ENCODE measurements around the gene SH3RF1. TPM values are rescaled to one million over a fixed set of nuclear protein-coding genes. Genes with fewer than 3 reads are reported as not detected.

Gene SH3RF1
- total and polyA plus RNA-seq, 10 of the 15 experiments (the other 5 are each of a cell fraction or from before 2014, with no cell fraction given): 4.5 to 22.5 (median 10.4) TPM

- peaks cover 63% of the 10 kb centered on the region for H3K79me2 ChIP-seq (ENCODE audit: control insufficient read depth, insufficient read depth, low read length)
- H3K27ac ChIP-seq (ENCODE audit: control insufficient read depth, insufficient read depth): no peak overlapping the region
- H3K27me3 ChIP-seq (replicated peaks in 1 of 2; ENCODE audit: control insufficient read depth in 2 of 2, insufficient read depth in 2 of 2, low read length in 1 of 2): no peaks in the 10 kb centered on the region
- 72% methylated on average over 2 of the region's 2 CpGs for WGBS (ENCODE audit: insufficient coverage, insufficient replicate concordance, low lambda C conversion rate, missing lambda C conversion rate)
- H3K4me3 ChIP-seq: no peak overlapping the region
- H4K20me1 ChIP-seq (ENCODE audit: control insufficient read depth, insufficient read depth): no peaks in the 10 kb centered on the region; the same call in 1 of the 2 replicates
- H3K9ac ChIP-seq (ENCODE audit: control insufficient read depth, insufficient read depth, low read length): no peak overlapping the region
- peaks cover 2% of the 10 kb centered on the region; the same call in 1 of the 3 replicates for H3K9me3 ChIP-seq (replicated peaks; ENCODE audit: control insufficient read depth, insufficient read depth, low read length)
- H3K4me1 ChIP-seq (ENCODE audit: control insufficient read depth, insufficient read depth, low read length): no peaks in the 10 kb centered on the region; the same call in 1 of the 2 replicates
- in situ Hi-C loops (cut with MboI): no loop called here
- SMC1A ChIA-PET (ENCODE audit: uncharacterized antibody, unreplicated experiment): interaction anchor here (0.7 to 10.8 kb wide), 16 partner anchors 10 to 239 kb away, joined by 3 to 102 read pairs (median 4); partner anchors contain the start of gene SH3RF1
- peaks cover 0 to 4% of the 10 kb centered on the region in 2 experiments; a peak in 2 of 4 replicates for H3K36me3 ChIP-seq (ENCODE audit: control insufficient read depth in 2 of 2, insufficient read depth in 2 of 2, low read length in 1 of 2)
- intact Hi-C loops (cut with micrococcal nuclease; ENCODE audit: unreplicated experiment): no loop called here
- RAD21 ChIA-PET (ENCODE audit: unreplicated experiment): interaction anchor here (1.7 to 2.1 kb wide), 2 partner anchors 11 to 19 kb away, joined by 5 to 13 read pairs; no protein-coding TSS in a partner anchor
- no TSS peak for BruUV-seq (replicated peaks)
- no peak overlapping the region for H2AFZ ChIP-seq (ENCODE audit: control insufficient read depth, low read depth, low read length)
- FAIRE-seq: no peak
- CTCF ChIA-PET: interaction anchor here (0.6 to 3.8 kb wide), 7 partner anchors 12 to 236 kb away, joined by 3 to 13 read pairs (median 4); partner anchors contain the start of gene SH3RF1
- POLR2A ChIA-PET: interaction anchor here (0.6 to 1.5 kb wide), 3 partner anchors 11 to 31 kb away, joined by 3 to 5 read pairs (median 3); no protein-coding TSS in a partner anchor
- no peak overlapping the region for H3K4me2 ChIP-seq (ENCODE audit: control insufficient read depth, insufficient read depth)
- DNase-seq (ENCODE audit: low read depth, low spot score): no peak
- no peak; the same call in 2 of the 3 replicates for ATAC-seq
- no peak for TF ChIP-seq POLR2AphosphoS2 (IDR thresholded peaks at IDR 0.05; ENCODE audit: low read depth, low read length)
- no peak for TF ChIP-seq SUPT20H (IDR thresholded peaks at IDR 0.05; ENCODE audit: borderline replicate concordance, control insufficient read depth, low read depth, low read length)
- no peak for TF ChIP-seq CBX3 (IDR thresholded peaks at IDR 0.05; ENCODE audit: borderline replicate concordance, low read depth)
- TF ChIP-seq ZNF384 (IDR thresholded peaks at IDR 0.05; ENCODE audit: borderline replicate concordance, low read depth, low read length): no peak
- TF ChIP-seq ETV6 (conservative IDR thresholded peaks at IDR 0.05 in 1 of 2, IDR thresholded peaks at IDR 0.05 in 1 of 2; ENCODE audit: borderline replicate concordance in 1 of 2, low read depth in 1 of 2): no peak
- no peak for TF ChIP-seq CEBPZ (IDR thresholded peaks at IDR 0.05; ENCODE audit: low read depth, low read length)
- TF ChIP-seq REST (IDR thresholded peaks at IDR 0.05; ENCODE audit: low read depth, low read length): no peak
- no peak for TF ChIP-seq CTCF (IDR thresholded peaks at IDR 0.05 in 2 of 3, conservative IDR thresholded peaks at IDR 0.05 in 1 of 3; ENCODE audit: control insufficient read depth in 2 of 3, extremely low read depth in 1 of 3, insufficient read depth in 1 of 3, low read depth in 3 of 3, low read length in 3 of 3)
- TF ChIP-seq NFIC (IDR thresholded peaks at IDR 0.05; ENCODE audit: low read depth, low read length): no peak
- no peak for TF ChIP-seq ZNF274 (IDR thresholded peaks at IDR 0.05; ENCODE audit: insufficient read depth, insufficient read length)
- no peak for TF ChIP-seq ZNF24 (IDR thresholded peaks at IDR 0.05)
- no peak for TF ChIP-seq MEF2B (IDR thresholded peaks at IDR 0.05; ENCODE audit: partially characterized antibody, poor library complexity, severe bottlenecking)
Observed at GRCh38 chr4:169249999-169250398, 20.8 kb downstream of the SH3RF1 start.

Data from GM12878 (cell line).